ENCODE data around the gene KLHDC8A.

- TF ChIP-seq CTCF (IDR thresholded peaks at IDR 0.05) (no peak), POLR2A (IDR thresholded peaks at IDR 0.05) (no peak)
Measured at GRCh38 chr1:205368478-205368877, 11.8 kb upstream of the KLHDC8A start.
